Fibroblast of skin of back (primary cell): ENCODE data around the gene HSH2D.
"Not testable (repeated sequence)": the region's sequence is repeated elsewhere in the genome, so short reads cannot be mapped to it uniquely, and the experiment has no call there.

Experiments used
- DNase-seq: peaks from one replicate; pipeline ENCODE4 v3.0.0-alpha.2; 2013

HSH2D gene

GRCh38 chr19:16119075-16119857 lies 24.2 kb upstream of the HSH2D start:
- DNase-seq: not testable (repeated sequence)

DNA sequence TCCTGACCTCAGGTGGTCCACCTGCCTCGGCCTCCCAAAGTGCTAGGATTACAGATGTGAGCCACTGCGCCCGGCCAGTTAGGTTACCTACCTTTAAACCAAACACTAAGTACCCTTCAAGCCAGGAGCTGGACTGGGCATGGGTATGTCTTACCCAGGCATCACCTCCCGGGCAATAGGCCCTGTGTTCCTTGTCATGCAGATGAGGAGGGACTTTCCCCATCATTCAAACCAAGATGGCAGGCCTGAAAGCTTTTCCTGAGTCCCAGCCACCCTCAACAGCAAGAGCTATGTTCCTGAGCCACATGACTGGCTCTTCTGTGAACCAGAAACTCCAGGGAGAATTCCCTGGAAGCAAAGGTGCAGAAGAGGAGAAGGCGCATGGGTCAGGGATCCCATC lies 22.3 kb upstream of the HSH2D start:
- no peak for DNase-seq

GRCh38 chr19:16121967-16122366 lies 21.5 kb upstream of the HSH2D start:
- DNase-seq: no peak

GRCh38 chr19:16124953-16125352 lies 18.5 kb upstream of the HSH2D start:
- no peak for DNase-seq

- no peak for DNase-seq
Observed at GRCh38 chr19:16125737-16126495, 17.6 kb upstream of the HSH2D start.

DNA sequence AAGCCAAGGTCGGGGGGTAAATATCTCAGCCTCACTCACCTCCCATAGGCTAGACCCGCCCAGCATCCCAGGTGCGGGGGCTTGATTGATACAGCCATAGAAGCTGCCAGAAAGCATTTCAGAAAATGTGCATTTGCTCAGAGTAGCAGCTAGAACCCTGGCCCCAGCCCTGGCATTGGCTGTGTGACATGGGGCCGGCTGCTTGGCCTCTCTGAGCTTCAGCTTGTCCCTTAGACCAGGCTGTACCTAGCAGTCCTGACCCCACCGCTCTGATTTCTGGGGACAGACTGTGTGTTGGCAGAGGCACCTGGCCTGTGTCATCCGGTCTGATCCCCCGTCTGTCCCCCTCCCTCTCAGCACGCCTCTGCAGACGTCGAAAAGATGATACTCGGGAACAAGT lies 16.4 kb upstream of the HSH2D start:
- no peak for DNase-seq

- no peak for DNase-seq
Observed at GRCh38 chr19:16127776-16128371, 15.6 kb upstream of the HSH2D start.

DNA sequence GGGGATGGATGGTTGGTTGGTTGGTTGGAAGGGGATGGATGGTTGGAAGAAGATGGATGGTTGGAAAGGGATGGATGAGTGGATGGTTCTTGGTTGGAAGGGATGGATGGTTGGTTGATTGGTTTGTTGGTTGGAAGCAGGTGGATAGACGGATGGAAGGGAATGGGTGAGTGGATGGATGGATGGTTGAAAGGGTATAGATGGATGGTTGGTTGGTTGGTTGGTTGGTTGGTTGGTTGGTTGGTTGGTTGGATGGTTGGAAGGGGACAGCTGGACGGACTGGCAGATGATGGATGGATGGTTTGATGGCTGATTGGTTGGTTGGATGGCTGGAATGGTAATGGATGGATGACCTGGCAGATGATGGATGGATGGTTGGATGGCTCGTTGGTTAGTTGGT lies 11.8 kb upstream of the HSH2D start:
- no peak for DNase-seq

DNA sequence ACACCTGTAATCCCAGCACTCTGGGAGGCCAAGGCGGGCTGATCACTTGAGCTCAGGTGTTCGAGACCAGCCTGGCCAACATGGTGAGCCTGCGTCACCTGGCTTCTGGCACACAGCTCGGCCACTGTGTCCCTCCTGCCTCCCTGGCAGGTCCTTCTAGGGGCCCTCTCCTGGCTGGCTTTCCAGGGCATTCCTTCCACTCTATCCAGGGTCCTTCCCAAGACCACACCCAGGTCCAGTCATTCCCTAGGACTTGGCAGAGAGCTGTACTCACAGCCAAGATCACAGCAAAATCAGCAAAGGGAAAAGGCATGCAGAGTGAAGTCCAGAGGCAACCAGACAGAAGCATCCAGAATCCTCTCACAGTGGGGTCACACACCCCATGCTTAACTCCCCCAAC lies 9.7 kb upstream of the HSH2D start:
- no peak for DNase-seq

- DNase-seq: no peak
Observed at GRCh38 chr19:16134510-16134909, 9.0 kb upstream of the HSH2D start.

DNA sequence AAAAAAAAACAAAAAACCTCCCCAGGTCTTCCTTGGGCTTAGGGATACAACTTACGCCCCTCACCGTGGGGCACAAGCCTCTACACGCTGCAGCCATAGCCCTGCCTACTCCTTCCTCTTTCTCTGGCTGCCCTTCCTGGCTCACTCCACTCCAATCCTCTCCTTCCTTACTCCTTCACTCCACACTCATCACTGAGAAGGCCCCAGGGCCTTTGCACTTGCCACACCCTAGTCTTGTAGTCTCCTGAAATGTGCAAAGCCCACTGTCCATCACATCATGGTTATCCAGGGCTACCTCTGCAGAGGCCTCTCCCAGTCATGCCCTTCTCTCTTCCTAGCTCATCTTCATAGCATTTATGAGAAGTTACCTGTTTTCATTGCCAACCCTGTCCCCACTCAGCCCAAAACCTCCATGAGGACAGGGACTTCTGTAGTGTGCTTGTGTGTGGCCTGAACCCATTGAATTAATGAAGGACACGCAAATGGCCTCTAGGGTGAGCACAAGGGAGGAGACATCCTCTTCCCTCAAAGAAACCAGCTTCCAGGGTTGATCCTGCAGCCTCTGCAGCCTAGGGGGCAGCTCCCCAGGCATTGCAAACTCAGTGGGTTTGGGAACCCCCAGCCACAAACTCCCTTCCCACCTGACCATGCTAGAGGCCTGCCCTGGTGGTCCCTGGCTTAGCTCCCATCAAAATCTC lies 7.9 kb upstream of the HSH2D start:
- DNase-seq: no peak

GRCh38 chr19:16136185-16136999 lies 7.1 kb upstream of the HSH2D start:
- no peak for DNase-seq

DNA sequence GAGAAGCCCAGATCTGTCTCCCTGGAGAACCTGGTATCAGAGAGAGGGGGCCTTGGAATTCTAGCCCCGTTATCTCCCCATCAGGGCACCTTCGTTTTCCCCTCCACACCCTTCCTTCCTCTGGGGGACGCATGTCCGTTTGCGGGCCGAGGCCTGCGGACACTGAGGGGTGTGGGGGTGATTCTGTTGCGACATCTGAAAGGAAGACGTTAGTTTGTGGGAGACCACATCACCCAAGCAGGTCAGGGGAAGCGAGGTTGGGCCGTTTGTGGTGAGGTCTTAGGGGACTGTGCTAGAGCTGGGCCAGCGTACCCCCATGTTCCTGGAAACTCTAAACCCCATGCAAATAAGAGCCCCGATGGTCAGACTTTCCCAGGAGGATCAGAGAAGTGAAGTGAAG lies 3.7 kb upstream of the HSH2D start:
- no peak for DNase-seq

- DNase-seq: no peak
Observed at GRCh38 chr19:16141043-16141442, 2.4 kb upstream of the HSH2D start.

- DNase-seq: no peak
Observed at GRCh38 chr19:16142032-16142580, 1.4 kb upstream of the HSH2D start.

- DNase-seq: no peak
Observed at GRCh38 chr19:16144216-16144581, 714 bp downstream of the HSH2D start.

DNA sequence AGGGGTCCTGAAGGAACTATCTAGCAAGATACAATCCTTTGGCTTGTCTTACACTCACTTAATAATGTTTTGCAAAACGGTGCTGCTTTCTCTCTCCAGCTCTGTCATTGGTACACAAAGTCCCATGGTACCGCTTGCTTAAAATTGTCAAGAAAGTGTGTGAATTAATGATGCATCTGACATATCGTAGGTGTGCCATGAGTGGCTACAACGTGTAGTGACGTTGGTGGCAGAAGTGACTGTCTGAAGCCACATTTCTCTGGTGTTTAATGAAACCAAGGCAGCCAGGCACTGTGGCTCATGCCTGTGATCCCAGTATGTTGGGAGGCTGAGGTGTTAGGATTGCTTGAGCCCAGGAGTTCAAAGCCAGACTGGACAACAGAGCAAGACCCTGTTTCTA lies 2.6 kb downstream of the HSH2D start:
- no peak for DNase-seq

DNA sequence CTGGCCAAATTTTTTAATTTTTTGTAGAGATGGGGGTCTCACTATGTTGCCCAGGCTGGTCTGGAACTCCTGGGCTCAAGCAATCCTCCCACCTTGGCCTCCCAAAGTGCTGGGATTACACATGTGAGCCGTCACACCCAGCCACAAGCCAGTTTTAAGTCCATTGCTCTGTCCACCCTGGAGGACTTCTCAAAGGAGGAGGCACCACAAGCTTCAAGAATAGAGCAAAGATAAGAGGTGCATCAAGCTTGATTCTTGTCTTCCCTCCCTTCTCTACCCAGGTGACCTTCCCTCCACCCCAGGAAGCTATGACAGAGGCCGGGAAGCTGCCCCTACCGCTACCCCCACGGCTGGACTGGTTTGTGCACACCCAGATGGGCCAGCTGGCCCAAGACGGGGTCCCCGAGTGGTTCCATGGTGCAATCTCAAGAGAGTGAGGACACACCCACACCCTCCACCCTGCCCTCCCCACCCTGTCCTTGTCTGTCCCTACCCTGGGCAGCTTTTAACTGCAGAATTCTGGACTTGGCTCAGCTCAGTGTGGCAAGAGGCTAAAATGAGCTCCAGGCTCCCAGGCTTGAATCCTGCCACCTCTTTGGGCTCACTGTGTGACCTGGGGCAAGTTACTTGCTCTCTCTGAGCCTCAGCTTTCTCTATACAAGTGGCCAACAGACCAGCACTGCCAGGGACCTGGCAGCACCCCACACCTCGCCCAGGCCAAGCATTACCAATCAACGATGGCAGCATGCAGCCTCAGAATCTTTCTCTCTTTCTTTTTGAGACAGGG lies 5.2 kb downstream of the HSH2D start:
- DNase-seq: no peak

GRCh38 chr19:16153582-16154336 lies 10.3 kb downstream of the HSH2D start:
- DNase-seq: no peak

DNA sequence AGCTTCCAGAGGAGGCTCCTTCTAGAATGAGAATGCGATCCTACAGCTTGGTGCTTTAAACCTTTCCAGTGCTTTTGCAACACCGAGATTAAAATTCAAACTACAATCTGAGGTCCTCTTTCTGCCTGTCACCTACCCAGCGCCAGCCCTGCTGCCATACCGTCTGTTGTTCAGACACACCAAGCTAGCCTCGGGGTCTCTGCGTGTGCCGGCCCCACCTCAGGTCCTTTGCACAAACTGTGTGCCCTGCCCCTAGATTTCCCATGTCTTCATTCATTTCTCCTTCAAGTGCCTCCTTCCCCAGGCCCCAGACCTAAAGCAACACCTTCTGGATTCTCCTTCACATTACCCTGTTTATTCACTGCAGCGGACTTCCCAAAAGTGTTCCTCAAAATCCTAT lies 11.1 kb downstream of the HSH2D start:
- no peak for DNase-seq
